RCC 7860 (cell line): ENCODE measurements around the gene SCFD2.
"Not testable (repeated sequence)": the region's sequence is repeated elsewhere in the genome, so short reads cannot be mapped to it uniquely, and the experiment has no call there.

Source experiments
- DNase-seq: peaks from one replicate; pipeline ENCODE4 v3.0.0-alpha.2; 2015; ENCODE audit warnings: low spot score
- FAIRE-seq: peaks from 2 replicates; lab custom pipeline; 2012; peaks lifted over from hg19 to GRCh38; lab: Jason Lieb, UNC

The SCFD2 gene

GRCh38 chr4:53195815-53196661, 169.8 kb downstream of the SCFD2 start:
- DNase-seq (no peak), FAIRE-seq (no peak)

- FAIRE-seq: no peak
- no peak for DNase-seq
Measured at GRCh38 chr4:53194727-53195126, 171.1 kb downstream of the SCFD2 start.

- no peak for DNase-seq
- FAIRE-seq: no peak
Measured at GRCh38 chr4:53193111-53193510, 172.8 kb downstream of the SCFD2 start.

DNA sequence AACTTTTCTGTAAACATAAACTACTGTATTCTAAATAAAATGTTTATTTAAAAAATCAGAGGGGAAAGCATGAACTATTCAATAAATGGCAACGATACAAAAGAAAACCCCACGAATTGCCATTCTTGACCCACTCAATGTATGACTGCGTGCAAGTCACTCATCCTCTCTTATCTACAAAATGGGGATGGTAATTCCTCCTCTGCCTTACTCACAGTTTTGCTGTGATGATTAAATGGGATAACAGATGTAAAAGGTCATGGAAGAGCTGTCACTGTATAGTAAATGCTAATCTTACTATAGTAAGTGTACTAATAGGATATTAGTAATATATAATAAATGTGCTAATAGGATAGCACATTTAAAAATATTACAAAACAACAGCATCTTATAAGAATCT, 173.4 kb downstream of the SCFD2 start:
- DNase-seq (no peak), FAIRE-seq (no peak)

DNA sequence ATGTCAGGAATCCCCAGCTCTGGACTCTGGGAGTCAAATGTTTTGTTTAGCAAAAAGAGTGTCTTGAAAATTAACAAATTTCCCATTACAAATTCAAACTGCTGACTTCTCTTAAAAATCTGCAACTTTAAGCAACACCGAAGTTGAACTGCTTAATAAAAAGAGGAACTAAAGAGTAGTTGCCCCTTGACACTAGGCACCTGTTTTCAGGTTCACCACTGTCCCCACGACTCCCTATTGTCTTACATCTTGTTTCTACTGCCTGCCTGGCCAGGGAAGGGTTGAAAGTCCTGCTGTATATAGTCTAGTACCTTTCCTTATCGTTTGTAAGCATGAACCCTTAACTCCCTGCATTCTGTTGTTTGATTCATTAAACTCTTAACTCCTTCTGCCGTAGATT, 173.9 kb downstream of the SCFD2 start:
- no peak for DNase-seq
- FAIRE-seq: no peak

DNA sequence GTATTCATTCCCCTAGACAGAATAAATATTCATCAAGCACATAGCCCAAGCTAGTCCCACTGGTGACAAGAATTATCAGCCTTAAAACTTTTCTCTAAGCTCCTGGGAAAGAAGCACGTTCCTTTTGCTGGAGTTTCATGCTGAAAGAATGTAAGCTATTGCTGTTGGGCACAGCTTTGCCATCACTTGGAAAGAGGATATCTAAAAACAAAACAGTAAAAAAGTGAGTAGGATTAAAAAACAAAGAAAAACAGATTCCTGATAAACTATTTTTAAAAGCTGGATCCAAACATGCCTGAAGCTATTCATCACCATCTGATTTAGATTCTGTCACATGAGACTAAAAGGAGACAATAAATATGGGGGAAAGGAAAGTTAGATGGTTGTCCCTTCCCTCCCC, 176.8 kb downstream of the SCFD2 start:
- FAIRE-seq (no peak), DNase-seq (no peak)

GRCh38 chr4:53186714-53187358, 179.0 kb downstream of the SCFD2 start:
- no peak for DNase-seq
- peak; percentile 16 for FAIRE-seq

- DNase-seq: no peak
- no peak for FAIRE-seq
Measured at GRCh38 chr4:53185869-53186585, 179.8 kb downstream of the SCFD2 start.

GRCh38 chr4:53183754-53184153, 182.1 kb downstream of the SCFD2 start:
- DNase-seq (no peak), FAIRE-seq (no peak)

GRCh38 chr4:53177751-53178150, 188.1 kb downstream of the SCFD2 start:
- not testable (repeated sequence) for FAIRE-seq, DNase-seq

GRCh38 chr4:53175640-53176039, 190.2 kb downstream of the SCFD2 start:
- DNase-seq: no peak
- no peak for FAIRE-seq

GRCh38 chr4:53174823-53175222, 191.0 kb downstream of the SCFD2 start:
- no peak for FAIRE-seq
- no peak for DNase-seq

DNA sequence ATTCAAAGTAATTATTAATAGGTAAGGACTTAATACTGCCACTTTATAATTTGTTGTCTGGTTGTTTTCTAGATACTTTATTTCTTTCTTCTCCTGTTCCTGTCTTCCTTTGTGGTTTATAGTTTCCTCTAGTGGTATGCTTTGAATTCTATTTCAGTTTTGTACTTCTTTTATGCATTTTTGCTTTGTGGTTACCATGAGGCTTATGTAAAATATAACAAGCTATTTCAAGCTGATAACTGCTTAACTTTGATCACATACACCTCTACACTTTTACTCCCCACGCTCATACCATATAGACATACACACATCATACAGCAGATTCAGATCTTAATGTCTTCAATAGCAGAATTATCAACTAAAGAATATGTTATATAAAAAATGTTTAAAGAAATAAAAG, 192.3 kb downstream of the SCFD2 start:
- FAIRE-seq (no peak), DNase-seq (no peak)

GRCh38 chr4:53171797-53172196, 194.1 kb downstream of the SCFD2 start:
- no peak for FAIRE-seq
- no peak for DNase-seq

- DNase-seq (no peak), FAIRE-seq (no peak)
Measured at GRCh38 chr4:53169695-53170617, 195.9 kb downstream of the SCFD2 start.

- FAIRE-seq (no peak), DNase-seq (no peak)
Measured at GRCh38 chr4:53168228-53168627, 197.6 kb downstream of the SCFD2 start.

GRCh38 chr4:53162969-53163368, 202.9 kb downstream of the SCFD2 start:
- FAIRE-seq: no peak
- no peak for DNase-seq

GRCh38 chr4:53161787-53162433, 204.0 kb downstream of the SCFD2 start:
- DNase-seq (no peak), FAIRE-seq (no peak)

DNA sequence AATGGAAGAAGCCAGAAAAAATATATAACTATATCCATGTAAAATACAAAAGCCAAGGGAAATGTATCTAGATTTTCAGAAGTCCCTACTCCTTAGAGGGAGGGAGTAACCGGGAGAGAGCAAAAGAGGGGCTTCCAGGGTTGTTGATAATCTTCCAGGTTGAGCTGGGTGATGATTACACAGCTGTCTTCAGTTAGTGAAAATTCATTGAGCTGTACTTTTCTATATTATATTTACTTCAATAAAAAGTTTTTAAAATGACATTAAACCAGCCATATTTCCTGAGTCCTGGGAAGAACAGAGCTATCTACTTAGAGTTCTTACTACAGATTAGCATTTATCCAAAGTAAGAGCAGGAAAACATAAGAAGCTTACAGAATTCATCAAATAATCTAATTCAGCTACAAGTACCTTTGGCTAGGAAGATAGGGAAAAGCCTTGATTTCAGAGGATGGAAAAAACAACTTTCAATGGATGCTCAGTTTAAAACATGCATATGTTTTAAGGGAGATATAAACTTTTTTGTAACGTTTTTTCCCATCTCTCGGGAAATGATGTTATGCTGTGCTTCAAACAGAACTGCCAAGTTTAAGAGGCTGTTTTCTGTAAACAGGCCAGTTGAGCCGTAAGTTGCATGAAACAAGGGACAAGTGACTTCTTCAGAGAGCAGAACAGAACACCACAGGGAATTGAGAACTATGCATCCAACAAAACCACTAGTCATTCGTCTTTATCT, 204.6 kb downstream of the SCFD2 start:
- FAIRE-seq: no peak
- DNase-seq: no peak

DNA sequence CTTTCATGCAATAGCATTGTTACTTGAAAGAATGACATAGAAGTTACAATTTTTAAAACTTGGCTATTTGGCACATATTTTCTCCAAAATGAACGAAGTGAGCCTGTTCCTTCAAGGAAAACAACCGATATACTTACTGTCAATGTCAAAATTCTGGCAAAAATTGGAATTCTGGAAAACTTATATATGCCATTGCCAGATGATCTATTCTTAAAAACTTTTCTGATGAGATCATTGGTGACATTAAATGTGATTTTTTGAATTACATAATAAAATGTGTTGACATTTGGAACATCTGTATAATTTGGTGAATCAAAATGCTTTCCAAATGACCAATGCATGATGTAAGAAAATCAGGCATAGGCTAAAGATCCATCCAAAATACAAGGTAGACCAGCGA, 209.0 kb downstream of the SCFD2 start:
- no peak for DNase-seq

More for the DNA sequence above, 209.0 kb downstream of the SCFD2 start:
- FAIRE-seq: no peak
